Endothelial cell of umbilical vein (primary cell): ENCODE data around the gene MB21D2.

Experiments used
- EZH2 ChIP-seq: IDR thresholded peaks from 2 replicates; pipeline ENCODE4 v1.6.1; 2012; ENCODE audit warnings: borderline replicate concordance, low read depth, mild to moderate bottlenecking, moderate library complexity, low read length, inconsistent platforms; ENCODE audit not compliant: severe bottlenecking
- MYC ChIP-seq: IDR thresholded peaks from one replicate; pipeline ENCODE4 v1.6.1; 2011; ENCODE audit warnings: mild to moderate bottlenecking, low read depth, low read length
- POLR2A ChIP-seq: IDR thresholded peaks from 2 replicates; pipeline ENCODE4 v1.6.1; 2012; ENCODE audit warnings: low read depth, mild to moderate bottlenecking, control low read depth, low read length
- POLR2AphosphoS5 ChIP-seq: IDR thresholded peaks from 2 replicates; pipeline ENCODE4 v1.6.1; 2012; ENCODE audit warnings: low read depth, mild to moderate bottlenecking, control low read depth, low read length, moderate library complexity; ENCODE audit not compliant: insufficient read depth
- TF ChIP-seq, protein P1 (sequence below), 2 donors: IDR thresholded peaks; 1 replicate in 1 of 2; 2 replicates in 1 of 2; pipeline ENCODE4 v1.5.1; 2011; ENCODE audit warnings: low read length in 2 of 2, mild to moderate bottlenecking in 2 of 2, moderate library complexity in 2 of 2, control low read depth in 1 of 2, inconsistent platforms in 1 of 2, low read depth in 1 of 2; ENCODE audit not compliant: insufficient read depth in 1 of 2; ENCODE audit errors: extremely low read depth in 1 of 2
- TF ChIP-seq, protein P2 (sequence below): IDR thresholded peaks from 2 replicates; pipeline ENCODE4 v1.6.1; 2011; ENCODE audit not compliant: insufficient read depth, insufficient read length

DNA sequence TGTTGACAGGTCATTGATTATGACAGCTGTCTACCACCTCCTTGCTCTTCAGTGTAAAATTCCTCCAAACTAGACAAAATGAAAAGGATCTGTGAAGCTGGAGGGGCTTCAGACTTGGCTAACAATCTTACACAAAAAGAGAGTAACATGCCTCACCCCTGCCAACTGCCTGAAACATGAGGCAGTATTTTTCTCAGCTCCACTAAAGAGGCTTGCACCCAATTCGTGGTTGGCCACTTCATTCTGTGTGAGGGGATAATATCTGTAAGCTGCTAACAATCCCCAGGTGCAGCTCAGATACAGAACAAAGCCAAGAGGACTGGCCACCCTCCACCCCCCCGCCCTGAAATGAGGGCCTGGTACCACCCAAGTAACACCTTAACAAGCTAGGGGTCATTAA, 2.8 kb downstream of the MB21D2 start:
- TF ChIP-seq EZH2 = no peak
- TF ChIP-seq, protein P1, sequence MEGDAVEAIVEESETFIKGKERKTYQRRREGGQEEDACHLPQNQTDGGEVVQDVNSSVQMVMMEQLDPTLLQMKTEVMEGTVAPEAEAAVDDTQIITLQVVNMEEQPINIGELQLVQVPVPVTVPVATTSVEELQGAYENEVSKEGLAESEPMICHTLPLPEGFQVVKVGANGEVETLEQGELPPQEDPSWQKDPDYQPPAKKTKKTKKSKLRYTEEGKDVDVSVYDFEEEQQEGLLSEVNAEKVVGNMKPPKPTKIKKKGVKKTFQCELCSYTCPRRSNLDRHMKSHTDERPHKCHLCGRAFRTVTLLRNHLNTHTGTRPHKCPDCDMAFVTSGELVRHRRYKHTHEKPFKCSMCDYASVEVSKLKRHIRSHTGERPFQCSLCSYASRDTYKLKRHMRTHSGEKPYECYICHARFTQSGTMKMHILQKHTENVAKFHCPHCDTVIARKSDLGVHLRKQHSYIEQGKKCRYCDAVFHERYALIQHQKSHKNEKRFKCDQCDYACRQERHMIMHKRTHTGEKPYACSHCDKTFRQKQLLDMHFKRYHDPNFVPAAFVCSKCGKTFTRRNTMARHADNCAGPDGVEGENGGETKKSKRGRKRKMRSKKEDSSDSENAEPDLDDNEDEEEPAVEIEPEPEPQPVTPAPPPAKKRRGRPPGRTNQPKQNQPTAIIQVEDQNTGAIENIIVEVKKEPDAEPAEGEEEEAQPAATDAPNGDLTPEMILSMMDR (IDR thresholded peaks at IDR 0.05; ENCODE audit: extremely low read depth in 1 of 2, insufficient read depth in 1 of 2, low read depth in 1 of 2, low read length in 2 of 2) = no peak
- TF ChIP-seq, protein P2, sequence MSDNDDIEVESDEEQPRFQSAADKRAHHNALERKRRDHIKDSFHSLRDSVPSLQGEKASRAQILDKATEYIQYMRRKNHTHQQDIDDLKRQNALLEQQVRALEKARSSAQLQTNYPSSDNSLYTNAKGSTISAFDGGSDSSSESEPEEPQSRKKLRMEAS = no peak
- no peak for TF ChIP-seq POLR2AphosphoS5
- no peak for TF ChIP-seq MYC
- no peak for TF ChIP-seq POLR2A
